Ovary (tissue), 9 donors: ENCODE results near the gene HNRNPC. TPM values are rescaled to one million over a fixed set of nuclear protein-coding genes. Genes with fewer than 3 reads are reported as not detected.
"Not testable (repeated sequence)": the region's sequence is repeated elsewhere in the genome, so short reads cannot be mapped to it uniquely, and the experiment has no call there.

Experiments used
- DNase-seq, 5 donors: peaks; one replicate each; pipeline ENCODE4 v3.0.0-alpha.2; 2019 to 2020
- H3K27ac ChIP-seq, 2 donors: fragments of 200-600 bp; one replicate each; pipeline versions ENCODE4 v1.5.1 to v1.8.0; 2019 to 2022
- H3K27me3 ChIP-seq: fragments of 200-600 bp; one replicate; pipeline ENCODE4 v1.8.0; 2022
- H3K36me3 ChIP-seq: fragments of 200-600 bp; sonication (generic); one replicate; pipeline ENCODE4 v1.5.1; 2019
- H3K4me1 ChIP-seq: one replicate; pipeline ENCODE4 v1.8.1; 2013; ENCODE audit warnings: mild to moderate bottlenecking, moderate library complexity; ENCODE audit not compliant: insufficient read depth
- H3K4me3 ChIP-seq: fragments of 200-600 bp; sonication (generic); one replicate; pipeline ENCODE4 v1.5.1; 2017
- H3K9me3 ChIP-seq, 2 donors: fragments of 200-600 bp in 1 of 2; sonication (generic) in 1 of 2; one replicate each; pipeline versions ENCODE4 v1.5.1 to v1.8.1; 2013 to 2019; ENCODE audit warnings: mild to moderate bottlenecking in 1 of 2, moderate library complexity in 1 of 2
- CTCF ChIP-seq, 3 donors: fragments of 450-650 bp in 2 of 3; fragments of 200-600 bp in 1 of 3; IDR thresholded peaks; one replicate each; pipeline versions ENCODE4 v1.5.1 to v1.8.0; 2016 to 2022; ENCODE audit warnings: antibody characterized with exemption in 3 of 3, mild to moderate bottlenecking in 1 of 3
- EP300 ChIP-seq: sonication (generic); formaldehyde crosslinking; IDR thresholded peaks from one replicate; pipeline ENCODE4 v1.6.1; 2017; ENCODE audit warnings: antibody characterized with exemption
- POLR2A ChIP-seq: fragments of 450-650 bp; IDR thresholded peaks from one replicate; pipeline ENCODE4 v1.6.1; 2017; ENCODE audit warnings: antibody characterized with exemption, mild to moderate bottlenecking, moderate library complexity
- WGBS, 3 donors: extraction: QIAGEN DNeasy Blood & Tissue Kit in 1 of 3; methylation state at CpG; one replicate each; pipeline versions ENCODE4 v1.1.5 to v1.1.7; 2013 to 2017; 5-methylcytosine and 5-hydroxymethylcytosine counted together
- intact Hi-C, 4 donors: fragments of 100-400 bp; cut with DNase I; formaldehyde crosslinking; loops; one replicate each; pipeline versions ENCODE4 v1.11.0 to v1.15.1; 2022 to 2023
- polyA plus RNA-seq, 2 donors: library from polyadenylated mRNA; stranded (reverse); fragments of 200-250 nt in 1 of 2; fragments of 350-450 nt in 1 of 2; fragmentation: Illumina TruSeq in 1 of 2; extraction: RNeasy Lipid Tissue Mini Kit (QIAGEN cat#74804) in 1 of 2; gene quantifications; one replicate each; pipeline ENCODE4 v1.2.3, GENCODE V29; 2013 to 2014
- total RNA-seq, 7 donors: library from RNA; depleted of rRNA in 2 of 7; stranded (reverse); fragments of >200 nt in 2 of 7; fragmentation: NEBNext Ultra II Directional in 3 of 7; extraction: Animal tissue kit (Norgen Biotek cat#: 25700) in 3 of 7; gene quantifications; one replicate each; pipeline versions ENCODE4 v1.1.0 to v1.2.4, GENCODE V29; 2016 to 2023
- donor health status: DM: no; HTN: no; CAD: no; lungs with moderate emphysema.
- donor health status: DM: no; HTN: no; CAD: no.
- donor health status: Bipolar disorder and iron deficiency.
- donor health status: DM: yes; HTN: yes; CAD: no.
- donor health status: DM: no; HTN: no; CAD: no.
- donor health status: DM: yes; HTN: yes; CAD: no.

The HNRNPC gene
- total and polyA plus RNA-seq, 9 donors, result 427 to 913 (median 526) TPM

- Histone ChIP-seq H3K4me3 (no peak overlapping the region), H3K36me3 (no peaks in the 10 kb centered on the region), H3K27ac (no peak overlapping the region), H3K27me3 (no peaks in the 10 kb centered on the region), H3K4me1 (no peaks in the 10 kb centered on the region), H3K9me3 (no peaks in the 10 kb centered on the region)
- no peak for DNase-seq
- WGBS, 3 donors, result 79 to 84% (median 79%) methylated on average over 3 of the region's 3 CpGs
- intact Hi-C loops, result no loop called here
- TF ChIP-seq CTCF (IDR thresholded peaks at IDR 0.05) (no peak), EP300 (no peak), POLR2A (no peak)
Observed at GRCh38 chr14:21307637-21308036, 38.4 kb upstream of the HNRNPC start.

- H3K9me3 ChIP-seq, H3K4me1 ChIP-seq, H3K27me3 ChIP-seq, H3K4me3 ChIP-seq, DNase-seq, intact Hi-C loops, H3K36me3 ChIP-seq, H3K27ac ChIP-seq: not testable (repeated sequence)
- WGBS, 3 donors, result 84 to 90% (median 87%) methylated on average over 2 of the region's 2 CpGs
Observed at GRCh38 chr14:21302836-21303140, 33.5 kb upstream of the HNRNPC start.

- intact Hi-C loops, result no loop called here
- TF ChIP-seq EP300 (no peak), POLR2A (no peak), CTCF (IDR thresholded peaks at IDR 0.05) (no peak)
- 72 to 79% (median 73%) methylated on average over 8 of the region's 8 CpGs for WGBS, 3 donors
- H3K9me3 ChIP-seq, result no peaks in the 10 kb centered on the region
- H3K27me3 ChIP-seq, result no peaks in the 10 kb centered on the region
- no peak overlapping the region for H3K27ac ChIP-seq
- no peaks in the 10 kb centered on the region for H3K36me3 ChIP-seq
- no peak overlapping the region for H3K4me3 ChIP-seq
- DNase-seq, result no peak
- no peaks in the 10 kb centered on the region for H3K4me1 ChIP-seq
Observed at GRCh38 chr14:21302013-21302835, 33.0 kb upstream of the HNRNPC start.

- Histone ChIP-seq H3K27ac (no peak overlapping the region), H3K36me3 (no peaks in the 10 kb centered on the region), H3K4me1 (no peaks in the 10 kb centered on the region), H3K27me3 (no peaks in the 10 kb centered on the region), H3K9me3 (no peaks in the 10 kb centered on the region), H3K4me3 (no peak overlapping the region)
- DNase-seq, result no peak
- intact Hi-C loops, result no loop called here
- 1 to 2% (median 1%) methylated on average over 30 of the region's 30 CpGs for WGBS, 3 donors
- TF ChIP-seq POLR2A (no peak), EP300 (no peak), CTCF (IDR thresholded peaks at IDR 0.05) (no peak)
Observed at GRCh38 chr14:21300892-21301291, 31.6 kb upstream of the HNRNPC start.

GRCh38 chr14:21299562-21300130 lies 30.4 kb upstream of the HNRNPC start:
- 82 to 85% (median 85%) methylated on average over 10 of the region's 10 CpGs for WGBS, 3 donors
- intact Hi-C loops, result no loop called here
- TF ChIP-seq EP300 (no peak), POLR2A (no peak), CTCF (IDR thresholded peaks at IDR 0.05) (no peak)

More at GRCh38 chr14:21299562-21300130, 30.4 kb upstream of the HNRNPC start:
- no peak for DNase-seq
- Histone ChIP-seq H3K4me3 (no peak overlapping the region), H3K27me3 (no peaks in the 10 kb centered on the region), H3K4me1 (no peaks in the 10 kb centered on the region), H3K9me3 (no peaks in the 10 kb centered on the region), H3K36me3 (no peaks in the 10 kb centered on the region), H3K27ac (no peak overlapping the region)
